ENCODE measurements around the gene KRT4.

- TF ChIP-seq POLR2A (IDR thresholded peaks at IDR 0.05): no peak
- TF ChIP-seq, protein P1, sequence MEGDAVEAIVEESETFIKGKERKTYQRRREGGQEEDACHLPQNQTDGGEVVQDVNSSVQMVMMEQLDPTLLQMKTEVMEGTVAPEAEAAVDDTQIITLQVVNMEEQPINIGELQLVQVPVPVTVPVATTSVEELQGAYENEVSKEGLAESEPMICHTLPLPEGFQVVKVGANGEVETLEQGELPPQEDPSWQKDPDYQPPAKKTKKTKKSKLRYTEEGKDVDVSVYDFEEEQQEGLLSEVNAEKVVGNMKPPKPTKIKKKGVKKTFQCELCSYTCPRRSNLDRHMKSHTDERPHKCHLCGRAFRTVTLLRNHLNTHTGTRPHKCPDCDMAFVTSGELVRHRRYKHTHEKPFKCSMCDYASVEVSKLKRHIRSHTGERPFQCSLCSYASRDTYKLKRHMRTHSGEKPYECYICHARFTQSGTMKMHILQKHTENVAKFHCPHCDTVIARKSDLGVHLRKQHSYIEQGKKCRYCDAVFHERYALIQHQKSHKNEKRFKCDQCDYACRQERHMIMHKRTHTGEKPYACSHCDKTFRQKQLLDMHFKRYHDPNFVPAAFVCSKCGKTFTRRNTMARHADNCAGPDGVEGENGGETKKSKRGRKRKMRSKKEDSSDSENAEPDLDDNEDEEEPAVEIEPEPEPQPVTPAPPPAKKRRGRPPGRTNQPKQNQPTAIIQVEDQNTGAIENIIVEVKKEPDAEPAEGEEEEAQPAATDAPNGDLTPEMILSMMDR (IDR thresholded peaks at IDR 0.05): no peak
Observed at GRCh38 chr12:52801773-52802172, 12.1 kb downstream of the KRT4 start.

Data from tibial nerve (tissue), 3 donors.